Astrocyte (in vitro differentiated cells and primary cell): ENCODE measurements around the gene IGSF6.

Experiments used
- EZH2 ChIP-seq: IDR thresholded peaks from 2 replicates; pipeline ENCODE4 v1.6.1; 2012; ENCODE audit warnings: mild to moderate bottlenecking, low read length, inconsistent platforms; ENCODE audit not compliant: insufficient read depth
- TF ChIP-seq, protein P1 (sequence below): IDR thresholded peaks from 2 replicates; pipeline ENCODE4 v1.5.1; 2011; ENCODE audit warnings: low read depth, mild to moderate bottlenecking, inconsistent platforms, low read length, moderate library complexity; ENCODE audit not compliant: insufficient read depth

- TF ChIP-seq, protein P1, sequence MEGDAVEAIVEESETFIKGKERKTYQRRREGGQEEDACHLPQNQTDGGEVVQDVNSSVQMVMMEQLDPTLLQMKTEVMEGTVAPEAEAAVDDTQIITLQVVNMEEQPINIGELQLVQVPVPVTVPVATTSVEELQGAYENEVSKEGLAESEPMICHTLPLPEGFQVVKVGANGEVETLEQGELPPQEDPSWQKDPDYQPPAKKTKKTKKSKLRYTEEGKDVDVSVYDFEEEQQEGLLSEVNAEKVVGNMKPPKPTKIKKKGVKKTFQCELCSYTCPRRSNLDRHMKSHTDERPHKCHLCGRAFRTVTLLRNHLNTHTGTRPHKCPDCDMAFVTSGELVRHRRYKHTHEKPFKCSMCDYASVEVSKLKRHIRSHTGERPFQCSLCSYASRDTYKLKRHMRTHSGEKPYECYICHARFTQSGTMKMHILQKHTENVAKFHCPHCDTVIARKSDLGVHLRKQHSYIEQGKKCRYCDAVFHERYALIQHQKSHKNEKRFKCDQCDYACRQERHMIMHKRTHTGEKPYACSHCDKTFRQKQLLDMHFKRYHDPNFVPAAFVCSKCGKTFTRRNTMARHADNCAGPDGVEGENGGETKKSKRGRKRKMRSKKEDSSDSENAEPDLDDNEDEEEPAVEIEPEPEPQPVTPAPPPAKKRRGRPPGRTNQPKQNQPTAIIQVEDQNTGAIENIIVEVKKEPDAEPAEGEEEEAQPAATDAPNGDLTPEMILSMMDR = no peak
- TF ChIP-seq EZH2 = no peak
These were observed 34.1 kb downstream of the IGSF6 start for GRCh38 chr16:21618281-21618680.
